Panc1 (cell line): ENCODE measurements around the gene SNX10. TPM values are rescaled to one million over a fixed set of nuclear protein-coding genes. Genes with fewer than 3 reads are reported as not detected.

ENCODE experiments used
- ATAC-seq: fragments of 200-7000 bp; cut with Tn5 transposase; 2 replicates; pipeline ENCODE4 v1.9.1; 2020; ENCODE audit warnings: mild to moderate bottlenecking, moderate library complexity
- BruUV-seq: library from RNA; stranded (reverse); fragments of 400-500 nt; replicated peaks from 2 replicates; lab custom pipeline; 2021; lab: Mats Ljungman, UMichigan
- CTCF ChIA-PET: fragments of 300-600 bp; sonication (Branson Sonifier 250); formaldehyde crosslinking; loops from one replicate; lab custom pipeline; 2022; ENCODE audit warnings: antibody characterized with exemption; lab: Charles Lee
- POLR2A ChIA-PET: fragments of 300-600 bp; sonication (Branson Sonifier 250); formaldehyde crosslinking; loops from one replicate; lab custom pipeline; 2022; ENCODE audit warnings: antibody characterized with exemption; lab: Charles Lee
- DNase-seq: peaks from one replicate; pipeline ENCODE4 v3.0.0-alpha.2; 2010; ENCODE audit warnings: low read depth, low spot score
- H3K27ac ChIP-seq: 2 replicates; pipeline ENCODE4 v1.5.1; 2011; ENCODE audit warnings: mild to moderate bottlenecking, low read length, inconsistent platforms
- H3K27me3 ChIP-seq: fragments of 200-500 bp; sonication (Bioruptor generic); 2 replicates; pipeline ENCODE4 v1.6.0; 2014; ENCODE audit warnings: low read length, inconsistent platforms; ENCODE audit not compliant: control insufficient read depth, insufficient read depth
- H3K36me3 ChIP-seq: fragments of 200-500 bp; sonication (Bioruptor generic); 2 replicates; pipeline ENCODE4 v1.5.1; 2014; ENCODE audit warnings: inconsistent platforms, mild to moderate bottlenecking, low read length, moderate library complexity; ENCODE audit not compliant: control insufficient read depth, insufficient read depth
- H3K4me1 ChIP-seq: 2 replicates; pipeline ENCODE4 v1.5.1; 2011; ENCODE audit warnings: inconsistent platforms, mild to moderate bottlenecking, low read length, moderate library complexity; ENCODE audit not compliant: control insufficient read depth, insufficient read depth
- H3K4me3 ChIP-seq, 2 experiments: 2 replicates each; pipeline ENCODE4 v1.5.1; 2011 to 2012; ENCODE audit warnings: low read depth in 2 of 2, low read length in 2 of 2, mild to moderate bottlenecking in 2 of 2, inconsistent platforms in 1 of 2, moderate library complexity in 1 of 2
- H3K9me3 ChIP-seq: fragments of 200-500 bp; sonication (Bioruptor generic); 2 replicates; pipeline ENCODE4 v1.5.1; 2014; ENCODE audit warnings: low read depth, mild to moderate bottlenecking, inconsistent platforms, low read length, moderate library complexity; ENCODE audit not compliant: control insufficient read depth, insufficient read depth
- CTCF ChIP-seq: fragments of 450-650 bp; IDR thresholded peaks from 2 replicates; pipeline ENCODE4 v1.5.1; 2017; ENCODE audit warnings: mild to moderate bottlenecking
- POLR2AphosphoS5 ChIP-seq: IDR thresholded peaks from 2 replicates; pipeline ENCODE4 v1.6.1; 2012; ENCODE audit warnings: mild to moderate bottlenecking, low read depth, low read length, moderate library complexity
- REST ChIP-seq, 2 experiments: IDR thresholded peaks; 2 replicates each; pipeline ENCODE4 v1.6.1; 2011 to 2012; ENCODE audit warnings: low read depth in 2 of 2, control low read depth in 1 of 2, low read length in 1 of 2, mild to moderate bottlenecking in 1 of 2, moderate library complexity in 1 of 2; ENCODE audit not compliant: insufficient read depth in 1 of 2
- SIN3A ChIP-seq: IDR thresholded peaks from 2 replicates; pipeline ENCODE4 v1.6.1; 2012; ENCODE audit warnings: low read depth, mild to moderate bottlenecking, low read length, moderate library complexity, borderline replicate concordance; ENCODE audit not compliant: insufficient read depth
- TCF7L2 ChIP-seq: IDR thresholded peaks from 2 replicates; pipeline ENCODE4 v1.6.1; 2011; ENCODE audit warnings: mild to moderate bottlenecking, low read depth, low read length, inconsistent platforms
- in situ Hi-C: cut with HindIII; loops from 2 replicates; pipeline ENCODE4 v1.10.0; 2016; ENCODE audit warnings: low sequenced_read_pairs, low pct_unique_long_range_greater_than_20kb
- intact Hi-C: fragments of 100-400 bp; cut with micrococcal nuclease; formaldehyde crosslinking; loops from one replicate; pipeline ENCODE4 v1.10.0; 2022; ENCODE audit not compliant: unreplicated experiment
- total RNA-seq: library from RNA; stranded (reverse); gene quantifications from one replicate; pipeline ENCODE4 v1.2.1, GENCODE V29; 2021; ENCODE audit not compliant: unreplicated experiment

SNX10 gene
- total RNA-seq, 1 experiment from 2014 or later = 21.8 TPM

- intact Hi-C loops (no loop called here), in situ Hi-C loops (no loop called here)
- peaks cover 8% of the 10 kb centered on the region; the same call in 1 of the 2 replicates for H3K4me1 ChIP-seq
- TF ChIP-seq SIN3A (no peak), CTCF (no peak)
- H3K9me3 ChIP-seq = no peaks in the 10 kb centered on the region
- ChIA-PET POLR2A (interaction anchor here (0.6 kb wide), 1 partner anchor 9 kb away, joined by 3 read pairs; no protein-coding TSS in a partner anchor), CTCF (interaction anchor here (0.8 to 1.0 kb wide), 2 partner anchors 20 to 28 kb away, joined by 3 to 4 read pairs; no protein-coding TSS in a partner anchor)
- ATAC-seq (no peak), DNase-seq (no peak)
- H3K27ac ChIP-seq = no peak overlapping the region
- peaks cover 23% of the 10 kb centered on the region for H3K27me3 ChIP-seq
- H3K4me3 ChIP-seq = no peak overlapping the region
- H3K36me3 ChIP-seq = 0 out of 2 replicates have a peak, but pooled peaks cover 2% of the 10 kb centered on the region
- BruUV-seq = no TSS peak
Measured at GRCh38 chr7:26397332-26397731, 105.7 kb downstream of the SNX10 start.

- intact Hi-C loops = no loop called here
- H3K4me3 ChIP-seq = peak overlapping the region; percentile 49 to 66
- DNase-seq = no peak
Measured at GRCh38 chr7:26397796-26398426, 106.2 kb downstream of the SNX10 start.

DNA sequence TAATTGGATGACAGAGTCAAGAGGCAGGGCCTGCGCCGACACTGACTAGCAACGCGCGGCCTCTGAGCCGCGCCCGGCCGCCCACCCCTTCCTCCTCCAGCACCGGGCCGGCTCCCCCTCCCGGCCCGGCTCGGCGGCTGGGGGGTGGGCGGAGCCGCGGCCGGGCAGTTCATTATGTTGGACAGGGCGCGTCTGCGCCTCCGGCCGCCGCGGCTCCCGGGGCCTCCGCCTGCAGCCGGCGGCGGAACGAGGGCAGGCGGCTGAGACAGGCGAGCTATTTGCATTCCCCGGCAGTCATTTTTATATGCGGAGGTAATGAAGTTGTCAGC lies 106.7 kb downstream of the SNX10 start:
- DNase-seq (no peak), ATAC-seq (peak; percentile 86)
- H3K4me1 ChIP-seq = peaks cover 8% of the 10 kb centered on the region; the same call in 1 of the 2 replicates
- ChIA-PET CTCF (interaction anchor here (0.6 kb wide), 2 partner anchors 594 to 644 kb away, joined by 3 read pairs; no protein-coding TSS in a partner anchor), POLR2A (interaction anchor here (0.6 kb wide), 1 partner anchor 131 kb away, joined by 8 read pairs; no protein-coding TSS in a partner anchor)
- no peaks in the 10 kb centered on the region for H3K36me3 ChIP-seq
- in situ Hi-C loops = no loop called here
- H3K9me3 ChIP-seq = no peaks in the 10 kb centered on the region
- no peak overlapping the region for H3K27ac ChIP-seq
- H3K4me3 ChIP-seq = peak overlapping the region; percentile 49 to 66
- H3K27me3 ChIP-seq = peaks cover 13% of the 10 kb centered on the region; the same call in 1 of the 2 replicates
- intact Hi-C loops = no loop called here
- no TSS peak for BruUV-seq
- TF ChIP-seq POLR2AphosphoS5 = no peak
- TF ChIP-seq TCF7L2 = no peak; the same call in 1 of the 2 replicates
- no peak for TF ChIP-seq REST (IDR thresholded peaks at IDR 0.05; ENCODE audit: insufficient read depth in 1 of 2, low read depth in 2 of 2, low read length in 1 of 2)
- no peak for TF ChIP-seq CTCF
- no peak for TF ChIP-seq SIN3A

More at GRCh38 chr7:26397796-26398426, 106.2 kb downstream of the SNX10 start:
- in situ Hi-C loops = no loop called here
- H3K4me1 ChIP-seq = peaks cover 8% of the 10 kb centered on the region; the same call in 1 of the 2 replicates
- no TSS peak for BruUV-seq
- H3K36me3 ChIP-seq = 0 out of 2 replicates have a peak, but pooled peaks cover 1% of the 10 kb centered on the region
- peak; percentile 85 for ATAC-seq
- H3K9me3 ChIP-seq = no peaks in the 10 kb centered on the region
- TF ChIP-seq CTCF (peak; percentile 14; the same call in 1 of the 2 replicates), TCF7L2 (no peak)
- no peak overlapping the region for H3K27ac ChIP-seq
- POLR2A ChIA-PET = interaction anchor here (0.6 kb wide), 2 partner anchors 8 to 131 kb away, joined by 3 to 8 read pairs; no protein-coding TSS in a partner anchor
- CTCF ChIA-PET = interaction anchor here (0.6 to 1.0 kb wide), 4 partner anchors 20 to 645 kb away, joined by 3 to 4 read pairs (median 3); no protein-coding TSS in a partner anchor
- H3K27me3 ChIP-seq = peaks cover 18% of the 10 kb centered on the region; the same call in 1 of the 2 replicates
